Measurements from ENCODE around the gene SCYL3.

The SCYL3 gene

DNA sequence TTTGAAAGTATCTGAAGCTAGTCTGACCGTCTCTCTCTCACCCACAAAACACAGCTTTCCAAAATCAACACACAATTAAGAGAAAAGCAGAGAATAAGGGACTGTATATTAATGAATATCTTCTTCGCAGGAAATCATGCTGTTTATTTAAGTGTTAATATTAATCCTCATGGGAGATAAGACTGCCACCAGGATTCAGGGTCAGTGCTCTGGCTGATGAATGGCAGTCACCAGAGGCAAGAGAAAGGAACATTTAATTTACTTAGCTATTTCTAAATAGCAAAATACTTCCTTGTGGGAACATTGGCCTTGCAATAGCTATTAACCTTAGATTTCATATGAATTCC lies 2.2 kb downstream of the SCYL3 start:
- peaks cover 56% of the 10 kb centered on the region for H3K79me2 ChIP-seq (ENCODE audit: low read length)
- no peak overlapping the region for H3K9ac ChIP-seq (ENCODE audit: low read length)
- H4K20me1 ChIP-seq (ENCODE audit: insufficient read depth, low read length) = no peaks in the 10 kb centered on the region
- no peaks in the 10 kb centered on the region for H3K27me3 ChIP-seq (replicated peaks; ENCODE audit: insufficient read depth, low read length)
- H2AFZ ChIP-seq (ENCODE audit: low read length) = no peak overlapping the region
- DNase-seq = no peak
- H3K4me1 ChIP-seq (ENCODE audit: low read length) = peaks cover 25% of the 10 kb centered on the region
- 0 out of 2 replicates have a peak, but pooled peaks cover 6% of the 10 kb centered on the region for H3F3A ChIP-seq (ENCODE audit: insufficient read depth, low read length)
- H3K4me2 ChIP-seq (ENCODE audit: low read depth, low read length) = no peak overlapping the region
- H3K4me3 ChIP-seq (ENCODE audit: low read length) = no peak overlapping the region
- TF ChIP-seq EZH2 (optimal IDR thresholded peaks at IDR 0.05; ENCODE audit: low read depth, low read length) = no peak
- TF ChIP-seq, protein P1, sequence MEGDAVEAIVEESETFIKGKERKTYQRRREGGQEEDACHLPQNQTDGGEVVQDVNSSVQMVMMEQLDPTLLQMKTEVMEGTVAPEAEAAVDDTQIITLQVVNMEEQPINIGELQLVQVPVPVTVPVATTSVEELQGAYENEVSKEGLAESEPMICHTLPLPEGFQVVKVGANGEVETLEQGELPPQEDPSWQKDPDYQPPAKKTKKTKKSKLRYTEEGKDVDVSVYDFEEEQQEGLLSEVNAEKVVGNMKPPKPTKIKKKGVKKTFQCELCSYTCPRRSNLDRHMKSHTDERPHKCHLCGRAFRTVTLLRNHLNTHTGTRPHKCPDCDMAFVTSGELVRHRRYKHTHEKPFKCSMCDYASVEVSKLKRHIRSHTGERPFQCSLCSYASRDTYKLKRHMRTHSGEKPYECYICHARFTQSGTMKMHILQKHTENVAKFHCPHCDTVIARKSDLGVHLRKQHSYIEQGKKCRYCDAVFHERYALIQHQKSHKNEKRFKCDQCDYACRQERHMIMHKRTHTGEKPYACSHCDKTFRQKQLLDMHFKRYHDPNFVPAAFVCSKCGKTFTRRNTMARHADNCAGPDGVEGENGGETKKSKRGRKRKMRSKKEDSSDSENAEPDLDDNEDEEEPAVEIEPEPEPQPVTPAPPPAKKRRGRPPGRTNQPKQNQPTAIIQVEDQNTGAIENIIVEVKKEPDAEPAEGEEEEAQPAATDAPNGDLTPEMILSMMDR (IDR thresholded peaks at IDR 0.05; ENCODE audit: low read length) = no peak
- TF ChIP-seq EZH2phosphoT487 (IDR thresholded peaks at IDR 0.05; ENCODE audit: low read length) = no peak
- H3K9me2 ChIP-seq (replicated peaks; ENCODE audit: insufficient read depth, low read length) = no peaks in the 10 kb centered on the region
- H3K9me3 ChIP-seq (replicated peaks; ENCODE audit: insufficient read depth, low read length) = no peaks in the 10 kb centered on the region
- 0 out of 2 replicates have a peak, but pooled peaks cover 8% of the 10 kb centered on the region for H3K36me3 ChIP-seq (replicated peaks; ENCODE audit: insufficient read depth, low read length)
- no peak overlapping the region for H3K27ac ChIP-seq (ENCODE audit: low read length)

DNA sequence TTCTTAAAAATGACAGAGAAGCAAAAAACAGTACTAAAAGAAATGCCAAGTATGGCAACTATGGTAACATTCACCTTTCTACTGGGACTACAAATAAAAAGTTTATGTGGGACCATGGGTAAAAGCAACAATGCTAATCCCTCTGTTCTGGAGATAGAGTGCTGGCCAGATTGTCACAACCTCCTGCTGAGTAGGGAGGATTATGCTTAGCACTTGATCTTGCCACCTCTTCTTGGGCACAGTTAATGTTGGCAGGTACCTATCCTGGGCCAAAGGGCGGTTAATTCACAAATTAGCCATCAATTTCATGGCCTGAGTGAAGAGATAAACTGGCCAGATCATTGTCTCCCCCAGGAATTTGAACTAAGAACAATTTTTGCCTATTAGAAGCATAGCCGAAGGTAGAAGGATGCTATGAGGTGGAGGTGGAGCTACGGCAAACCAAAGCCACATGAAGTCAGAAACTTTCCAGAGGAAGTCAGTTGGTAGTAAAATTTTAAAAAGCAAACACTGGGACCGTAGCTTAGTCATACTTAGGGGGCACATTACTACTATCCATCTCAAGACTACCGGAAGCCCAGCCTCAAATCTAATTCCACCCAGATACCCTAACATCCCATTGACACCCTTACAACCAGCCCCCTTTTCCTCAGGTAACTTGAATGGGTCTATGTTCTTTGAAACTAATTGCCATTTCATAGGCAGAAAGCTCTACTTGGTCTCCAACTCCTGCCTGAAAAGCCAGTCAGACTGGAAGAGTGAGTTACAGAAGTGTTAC lies 2.7 kb downstream of the SCYL3 start:
- Histone ChIP-seq H3K9ac (ENCODE audit: low read length) (no peak overlapping the region), H3K9me2 (replicated peaks; ENCODE audit: insufficient read depth, low read length) (no peaks in the 10 kb centered on the region), H3K79me2 (ENCODE audit: low read length) (peaks cover 57% of the 10 kb centered on the region), H2AFZ (ENCODE audit: low read length) (no peak overlapping the region), H3K27ac (ENCODE audit: low read length) (no peak overlapping the region), H3K36me3 (replicated peaks; ENCODE audit: insufficient read depth, low read length) (0 out of 2 replicates have a peak, but pooled peaks cover 8% of the 10 kb centered on the region), H3K4me1 (ENCODE audit: low read length) (peaks cover 20% of the 10 kb centered on the region), H3K27me3 (replicated peaks; ENCODE audit: insufficient read depth, low read length) (no peaks in the 10 kb centered on the region), H3K4me2 (ENCODE audit: low read depth, low read length) (no peak overlapping the region), H3K9me3 (replicated peaks; ENCODE audit: insufficient read depth, low read length) (no peaks in the 10 kb centered on the region), H3K4me3 (ENCODE audit: low read length) (no peak overlapping the region), H3F3A (ENCODE audit: insufficient read depth, low read length) (0 out of 2 replicates have a peak, but pooled peaks cover 6% of the 10 kb centered on the region), H4K20me1 (ENCODE audit: insufficient read depth, low read length) (no peaks in the 10 kb centered on the region)
- TF ChIP-seq, protein P1 (IDR thresholded peaks at IDR 0.05; ENCODE audit: low read length) = no peak
- TF ChIP-seq EZH2phosphoT487 (IDR thresholded peaks at IDR 0.05; ENCODE audit: low read length) (no peak), EZH2 (optimal IDR thresholded peaks at IDR 0.05; ENCODE audit: low read depth, low read length) (no peak)
- DNase-seq = no peak

GRCh38 chr1:169889871-169890270 lies 3.8 kb downstream of the SCYL3 start:
- Histone ChIP-seq H3K27ac (ENCODE audit: low read length) (no peak overlapping the region), H4K20me1 (ENCODE audit: insufficient read depth, low read length) (no peaks in the 10 kb centered on the region), H3K4me1 (ENCODE audit: low read length) (peaks cover 22% of the 10 kb centered on the region), H3K4me2 (ENCODE audit: low read depth, low read length) (no peak overlapping the region), H3K4me3 (ENCODE audit: low read length) (no peak overlapping the region), H3K36me3 (replicated peaks; ENCODE audit: insufficient read depth, low read length) (0 out of 2 replicates have a peak, but pooled peaks cover 8% of the 10 kb centered on the region), H3K79me2 (ENCODE audit: low read length) (peaks cover 62% of the 10 kb centered on the region), H2AFZ (ENCODE audit: low read length) (no peak overlapping the region), H3F3A (ENCODE audit: insufficient read depth, low read length) (0 out of 2 replicates have a peak, but pooled peaks cover 6% of the 10 kb centered on the region), H3K9me3 (replicated peaks; ENCODE audit: insufficient read depth, low read length) (no peaks in the 10 kb centered on the region), H3K9ac (ENCODE audit: low read length) (no peak overlapping the region), H3K9me2 (replicated peaks; ENCODE audit: insufficient read depth, low read length) (no peaks in the 10 kb centered on the region), H3K27me3 (replicated peaks; ENCODE audit: insufficient read depth, low read length) (no peaks in the 10 kb centered on the region)
- TF ChIP-seq, protein P1 (IDR thresholded peaks at IDR 0.05; ENCODE audit: low read length) = no peak
- DNase-seq = no peak
